DMS 273 treated with DMSO at 0.1 percent for 48 hours (cell line): ENCODE results near the gene CKAP4.

ENCODE experiments used
- DNase-seq: peaks from one replicate; lab custom pipeline; 2025; lab: John Stamatoyannopoulos, UW

The CKAP4 gene

DNA sequence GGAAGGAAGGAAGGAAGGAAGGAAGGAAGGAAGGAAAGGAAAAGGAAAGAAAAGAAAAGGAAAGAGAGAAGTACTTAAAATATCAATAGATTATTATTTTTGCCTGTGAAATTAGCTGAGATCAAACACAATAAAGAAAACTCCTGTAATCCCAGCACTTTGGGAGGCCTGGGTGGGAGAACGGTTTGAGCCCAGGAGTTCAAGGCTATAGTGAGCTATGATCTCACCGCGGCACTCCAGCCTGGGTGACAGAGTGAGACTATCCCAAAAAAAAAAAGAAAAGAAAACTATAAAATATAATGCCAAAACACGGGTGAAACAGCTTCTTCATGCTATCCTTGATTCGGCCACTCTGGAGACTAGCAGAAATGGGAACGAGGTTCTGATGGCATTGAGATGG is 26.2 kb upstream of the CKAP4 start:
- no peak for DNase-seq

DNA sequence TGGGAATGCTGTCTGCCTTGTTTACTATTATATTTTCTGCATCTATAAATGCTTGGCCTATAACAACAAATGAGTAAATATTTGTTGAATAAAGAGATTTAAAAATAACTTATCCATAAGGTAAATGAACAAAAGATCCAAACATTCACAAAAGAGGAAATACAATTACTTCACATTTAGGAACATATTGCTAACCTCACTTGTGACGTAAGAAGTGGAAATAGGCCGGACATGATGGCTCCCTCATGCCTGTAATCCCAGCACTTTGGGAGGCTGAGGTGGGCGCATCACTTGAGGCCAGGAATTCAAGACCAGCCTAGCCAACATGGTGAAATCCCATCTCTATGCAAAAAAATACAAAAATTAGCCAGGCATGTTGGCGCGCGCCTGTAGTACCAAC is 25.7 kb upstream of the CKAP4 start:
- no peak for DNase-seq

DNA sequence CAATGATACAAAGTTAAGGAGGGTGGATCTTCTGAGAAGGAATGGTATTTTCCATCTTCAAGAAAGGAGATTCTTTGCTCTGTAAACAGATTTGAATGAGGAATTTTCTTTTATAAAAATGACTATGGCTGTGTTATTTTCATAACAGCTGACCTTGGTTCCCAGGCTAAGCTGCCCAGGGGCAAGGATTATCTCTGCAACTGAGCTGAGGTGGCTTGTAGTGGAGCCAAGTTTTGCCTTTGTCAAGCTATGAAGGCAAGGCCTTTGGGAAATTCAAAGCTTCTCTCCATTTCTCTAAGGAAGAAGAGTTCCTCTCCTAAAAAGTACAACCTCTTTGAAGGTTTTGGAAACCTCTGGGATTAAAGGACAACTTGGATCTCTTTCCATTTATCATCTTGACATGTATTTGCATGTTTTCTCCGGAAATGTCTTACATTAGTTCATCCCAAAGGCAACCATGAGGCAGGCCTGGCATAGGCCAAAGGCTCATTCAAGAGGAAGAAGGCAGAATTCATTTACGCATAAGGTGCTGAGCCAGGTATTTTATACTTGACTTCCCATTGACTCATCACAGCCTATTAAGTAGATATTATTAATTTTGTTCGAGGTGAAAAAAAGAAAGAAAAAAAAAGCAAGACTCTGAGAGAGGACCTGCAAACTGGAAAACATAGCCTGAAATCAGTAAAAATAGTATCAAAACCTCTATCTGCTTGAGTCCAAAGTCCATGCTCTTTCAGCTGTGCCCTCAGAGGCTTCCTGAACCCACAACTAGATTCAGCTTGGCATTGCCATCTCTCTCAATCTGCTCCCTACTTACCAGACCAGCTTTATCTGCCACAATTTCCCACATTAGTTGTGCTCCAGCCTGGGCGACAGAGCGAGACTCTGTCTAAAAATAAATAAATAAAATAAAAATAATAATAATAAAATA is 24.0 kb upstream of the CKAP4 start:
- no peak for DNase-seq

DNA sequence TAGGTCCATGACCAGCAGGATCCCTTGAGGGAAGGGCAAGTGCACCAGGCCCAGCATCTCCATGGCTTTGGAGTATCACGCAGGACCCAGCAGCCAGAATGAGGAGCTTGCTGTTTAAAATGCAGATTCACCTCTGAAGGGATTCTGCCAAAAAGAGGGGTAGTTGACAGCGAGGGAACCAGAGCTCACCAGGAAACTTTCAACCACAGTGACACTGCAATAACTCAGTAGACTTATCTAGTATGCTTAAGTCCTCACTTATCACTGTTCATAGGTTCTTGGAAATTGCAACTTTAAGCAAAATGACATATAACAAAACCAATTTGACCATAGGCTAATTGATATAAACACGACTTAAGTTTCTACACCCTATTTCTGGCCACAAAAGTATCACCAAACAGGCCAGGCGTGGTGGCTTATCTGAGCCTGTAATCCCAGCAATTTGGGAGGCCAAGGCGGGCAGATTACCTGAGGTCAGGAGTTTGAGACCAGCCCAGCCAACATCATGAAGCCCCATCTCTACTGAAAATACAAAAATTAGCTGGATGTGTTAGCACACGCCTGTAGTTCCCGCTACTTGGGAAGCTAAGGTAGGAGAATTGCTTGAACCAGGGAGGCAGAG is 21.4 kb upstream of the CKAP4 start:
- no peak for DNase-seq

DNA sequence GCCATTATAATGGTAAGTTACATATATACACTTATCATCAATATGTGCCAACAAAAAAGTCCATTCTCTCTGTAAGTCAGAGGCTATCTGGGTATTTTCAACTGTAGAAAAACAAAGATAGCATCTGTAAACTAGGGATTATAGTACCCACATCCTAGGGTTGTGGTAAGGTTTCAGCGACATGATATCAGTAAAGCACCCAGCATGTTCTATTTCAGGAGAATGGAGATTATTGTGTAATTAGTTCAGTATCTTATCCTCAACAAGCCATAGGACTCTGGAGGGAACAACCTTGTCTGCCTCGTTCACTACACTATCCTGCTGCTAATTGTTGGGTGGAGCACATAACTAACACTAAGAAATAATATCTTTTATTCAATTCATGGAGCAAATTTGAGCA is 19.7 kb upstream of the CKAP4 start:
- no peak for DNase-seq

DNA sequence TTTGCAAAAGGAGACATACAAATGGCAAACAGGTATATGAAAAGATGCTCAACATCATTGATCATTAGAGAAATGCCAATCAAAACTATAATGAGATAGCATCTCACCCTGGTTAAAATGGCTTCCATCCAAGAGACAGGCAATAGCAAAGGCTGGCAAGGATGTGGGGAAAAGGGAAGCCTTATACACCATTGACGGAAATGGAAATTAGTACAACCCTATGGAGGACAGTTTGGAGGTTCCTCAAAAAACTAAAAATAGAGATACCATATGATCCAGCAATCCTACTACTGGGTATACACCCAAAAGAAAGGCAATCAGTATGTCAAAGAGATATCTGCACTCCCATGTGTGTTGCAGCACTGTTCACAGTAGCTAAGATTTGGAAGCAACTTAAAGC is 17.3 kb upstream of the CKAP4 start:
- DNase-seq: no peak

DNA sequence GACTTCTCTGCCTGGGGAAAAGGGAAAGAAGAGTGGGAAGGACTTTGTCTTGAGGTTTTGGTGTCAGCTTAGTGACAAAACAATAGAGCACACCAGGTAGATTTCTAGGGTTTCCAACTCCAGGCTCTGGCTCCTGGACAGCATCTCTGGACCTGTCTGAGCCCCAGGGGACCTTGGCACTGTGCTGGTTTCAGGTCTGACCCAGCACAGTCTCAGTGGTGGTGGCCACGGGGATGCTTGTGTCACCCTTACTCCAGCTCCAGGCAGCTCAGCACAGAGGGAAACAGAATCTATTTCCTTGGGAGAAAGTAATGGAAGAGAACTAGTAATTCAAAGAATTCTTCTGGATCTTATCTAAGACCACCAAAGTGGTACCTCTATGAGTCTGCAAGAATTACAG is 11.1 kb upstream of the CKAP4 start:
- no peak for DNase-seq

DNA sequence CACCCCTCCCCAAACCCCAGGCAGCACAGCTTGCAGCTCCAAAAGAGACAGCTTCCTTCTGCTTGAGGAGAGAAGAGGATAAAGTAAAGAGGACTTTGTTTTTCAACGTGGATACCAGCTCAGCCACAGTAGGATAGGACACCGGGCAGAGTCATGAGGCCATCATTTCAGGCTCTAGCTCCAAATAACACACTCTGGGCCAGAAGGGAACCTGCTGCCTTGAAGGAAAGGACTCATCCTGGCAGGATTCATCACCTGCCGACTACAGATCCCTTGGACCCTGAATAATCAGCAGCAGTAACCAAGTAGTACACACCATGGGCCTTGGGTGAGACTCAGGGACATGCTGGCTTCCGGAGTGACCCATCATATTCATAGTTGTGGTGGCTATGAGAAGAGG is 10.4 kb upstream of the CKAP4 start:
- no peak for DNase-seq

DNA sequence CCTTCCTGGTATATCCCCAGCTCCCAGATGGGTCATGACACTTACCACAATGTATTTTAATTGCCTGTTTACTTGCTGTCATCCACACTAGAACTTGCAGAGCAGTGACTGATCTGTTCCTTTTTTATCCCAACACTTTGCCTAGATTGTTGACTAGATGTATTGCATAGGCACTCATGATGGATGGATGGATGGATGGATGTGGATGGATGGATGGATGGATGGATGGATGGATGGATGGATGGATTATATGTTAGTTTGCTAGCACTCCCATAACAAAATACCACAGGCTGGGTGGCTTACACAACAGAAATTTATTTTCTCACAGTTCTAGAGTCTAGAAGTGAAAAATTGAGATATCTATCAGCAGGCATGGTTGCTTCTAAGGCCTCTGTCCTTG is 8.7 kb upstream of the CKAP4 start:
- DNase-seq: no peak

DNA sequence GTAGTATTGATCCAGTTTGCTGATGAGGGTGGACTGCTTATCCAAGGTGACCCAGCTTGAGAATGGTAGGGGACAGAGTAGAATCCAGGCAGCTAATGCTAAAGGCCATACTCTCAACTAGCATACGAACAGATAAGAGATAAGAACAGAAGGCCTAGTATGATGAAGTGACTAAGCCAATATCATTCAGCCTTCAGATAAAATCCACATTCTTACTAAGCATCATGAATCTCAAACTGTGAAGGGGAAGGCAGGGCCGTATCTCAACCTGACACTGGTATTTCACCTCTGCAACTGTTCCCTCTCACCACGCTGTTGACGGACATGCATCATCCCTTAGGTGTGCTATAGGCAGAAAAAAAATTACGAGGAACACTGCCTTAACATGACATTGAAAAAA is 8.1 kb upstream of the CKAP4 start:
- DNase-seq: no peak

DNA sequence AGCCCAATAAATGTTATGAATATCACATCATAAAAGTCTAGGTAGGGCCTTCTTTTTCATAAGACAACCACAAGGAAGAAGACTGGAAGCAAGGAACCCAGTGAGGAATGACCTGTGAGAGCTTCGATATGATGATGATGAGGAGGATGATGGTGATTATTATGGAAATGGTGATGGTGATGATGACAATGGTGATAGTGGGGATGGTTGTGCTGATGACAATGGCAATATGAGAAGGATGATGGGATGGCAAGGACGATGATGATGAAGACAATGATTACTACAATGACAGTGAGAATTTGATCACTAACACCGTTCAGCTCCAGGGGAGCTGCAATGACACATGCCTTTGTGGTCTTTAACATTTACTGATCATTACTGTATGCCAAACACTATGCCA is 7.7 kb upstream of the CKAP4 start:
- DNase-seq: no peak

DNA sequence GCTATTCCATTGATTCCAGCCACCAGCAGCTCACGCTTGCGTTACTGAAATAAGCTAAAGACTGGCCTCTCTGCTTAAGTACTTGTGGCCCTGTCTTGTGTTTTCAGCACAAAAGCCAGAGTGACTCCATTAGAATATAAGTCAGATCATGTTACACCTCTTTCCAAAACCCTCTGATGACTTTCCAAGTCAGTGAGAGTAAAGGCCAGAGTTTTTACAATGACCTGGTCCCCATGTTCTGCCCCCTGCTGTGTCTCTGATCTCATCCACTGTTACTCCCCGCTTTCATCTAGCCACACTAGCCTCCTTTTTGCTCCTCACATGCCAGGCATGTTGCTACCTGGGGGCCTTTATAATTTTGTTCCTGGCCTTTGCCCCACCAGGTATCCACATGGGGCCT is 6.9 kb upstream of the CKAP4 start:
- DNase-seq: peak; percentile 13

DNA sequence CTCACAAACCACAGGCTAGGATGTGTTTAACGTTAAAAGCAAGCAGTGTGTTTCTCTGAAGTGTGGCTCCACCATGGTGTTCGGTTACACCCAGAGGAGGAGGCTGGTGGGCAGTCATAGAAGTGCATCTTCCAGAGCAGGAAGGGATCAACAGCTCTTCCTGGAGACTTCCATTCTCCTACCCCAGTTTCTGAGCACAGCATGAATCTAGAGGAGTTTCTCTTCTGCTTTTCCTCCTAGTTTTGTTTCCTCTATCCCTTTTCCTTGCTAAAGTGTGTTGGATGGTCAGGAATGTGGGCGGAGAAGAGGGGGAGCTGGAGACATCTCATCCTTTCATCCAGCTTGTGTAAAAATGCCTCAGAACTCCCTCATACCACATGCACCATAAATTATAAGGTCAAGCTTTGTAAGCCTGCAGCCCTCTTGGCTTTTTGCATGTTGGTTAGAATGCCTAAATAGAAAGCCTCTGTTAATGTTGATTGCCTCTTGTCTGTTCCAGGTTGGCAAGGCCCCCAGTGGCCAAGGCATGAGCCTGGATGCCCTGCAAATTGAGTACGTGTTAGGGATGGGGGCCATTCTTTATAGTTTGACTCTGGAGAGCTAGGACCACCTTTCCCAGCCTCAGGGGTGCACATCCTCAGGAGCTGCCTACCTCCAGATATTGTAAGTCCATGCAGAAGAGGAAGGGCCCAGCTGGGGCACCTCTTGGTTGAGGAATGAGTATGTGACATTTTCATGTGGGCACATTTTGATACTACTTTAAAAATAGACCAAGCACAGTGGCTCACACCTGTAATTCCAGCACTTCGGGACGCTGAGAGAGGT is 4.0 kb upstream of the CKAP4 start:
- DNase-seq: peak; percentile 45

DNA sequence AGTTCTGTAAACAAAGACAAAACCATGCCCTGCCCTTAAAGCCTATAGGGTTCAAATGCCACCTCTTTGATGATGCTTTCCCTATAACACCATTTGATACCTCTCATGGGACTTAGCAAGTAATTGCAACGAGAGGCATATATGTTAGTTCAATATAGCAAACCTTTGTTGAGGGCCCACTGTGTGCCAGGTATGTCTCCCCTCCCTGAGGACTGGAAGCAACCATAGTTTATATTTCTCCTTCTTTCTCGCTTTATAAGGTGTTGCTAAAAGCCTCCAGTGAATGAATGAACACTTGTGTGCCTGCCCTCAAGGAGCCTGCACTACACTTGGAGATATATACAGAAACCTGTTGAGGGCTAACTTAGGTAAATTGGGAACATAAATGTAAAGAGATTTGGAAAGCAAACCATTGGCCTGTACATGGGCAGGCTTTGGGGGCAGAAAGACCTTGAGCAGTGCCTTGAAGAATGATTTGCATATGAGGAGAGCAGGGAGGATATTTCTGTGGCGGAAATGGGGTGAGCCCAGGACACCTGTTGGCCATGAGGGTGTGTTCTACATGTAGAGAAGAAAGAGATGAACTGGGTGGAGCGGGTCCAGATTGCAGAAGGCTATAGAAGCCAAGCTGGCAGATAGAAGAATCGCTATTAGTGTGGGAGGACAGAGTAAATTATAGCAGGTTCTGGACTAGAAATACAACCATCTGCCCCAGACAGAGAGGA is 1.8 kb upstream of the CKAP4 start:
- DNase-seq: peak; percentile 42

DNA sequence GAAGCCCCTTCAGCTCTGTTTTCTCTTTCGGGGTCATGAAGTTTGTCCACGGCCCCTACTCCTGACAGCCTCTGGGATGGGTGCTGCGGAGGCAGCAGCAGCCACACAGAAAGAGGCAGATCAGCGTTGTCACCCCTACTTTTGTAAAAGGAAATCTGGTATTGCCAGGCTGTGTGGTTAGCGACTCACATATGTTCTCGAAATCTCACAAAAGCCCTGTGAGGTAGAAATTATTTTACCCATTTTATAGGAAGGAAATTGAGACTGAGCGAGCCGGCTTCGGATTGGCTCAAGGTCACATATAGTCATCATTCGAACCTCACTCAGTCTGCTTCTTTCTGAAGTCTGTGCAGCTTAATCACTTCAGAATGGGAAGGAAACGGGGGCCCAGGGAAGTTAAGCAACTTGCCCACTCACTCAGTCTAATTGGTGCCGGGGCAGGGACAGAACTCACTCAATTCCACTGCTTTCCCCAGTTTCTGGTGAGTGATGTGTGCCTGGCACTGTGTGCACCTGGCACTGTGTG is 1.1 kb upstream of the CKAP4 start:
- DNase-seq: no peak

DNA sequence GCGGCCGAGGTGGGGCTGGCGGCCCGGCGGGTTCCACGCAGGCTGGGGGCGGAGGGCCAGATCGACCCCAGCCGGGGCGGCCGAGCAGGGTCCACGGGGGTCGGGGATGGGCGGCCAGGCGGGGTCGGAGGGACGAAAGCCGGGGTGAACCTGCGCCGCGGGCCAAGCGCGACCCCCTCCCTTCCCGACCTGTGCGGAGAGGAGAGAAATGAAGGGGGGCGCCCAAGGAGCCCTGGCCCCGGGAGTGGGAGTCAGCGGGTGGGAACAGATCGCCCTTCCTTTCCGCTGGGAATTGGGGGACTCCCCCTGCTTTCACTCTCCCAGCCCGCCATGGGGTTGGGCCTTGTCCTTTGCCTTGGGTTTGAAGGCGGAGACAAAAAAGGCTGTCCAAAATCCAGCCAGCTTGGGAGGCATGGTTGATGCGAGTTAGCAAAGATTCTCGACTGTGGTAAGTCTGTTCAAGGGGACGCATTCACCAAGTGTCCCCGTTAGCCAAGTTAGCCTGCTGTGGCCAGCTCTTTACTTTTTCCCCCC is 559 bp upstream of the CKAP4 start:
- no peak for DNase-seq

DNA sequence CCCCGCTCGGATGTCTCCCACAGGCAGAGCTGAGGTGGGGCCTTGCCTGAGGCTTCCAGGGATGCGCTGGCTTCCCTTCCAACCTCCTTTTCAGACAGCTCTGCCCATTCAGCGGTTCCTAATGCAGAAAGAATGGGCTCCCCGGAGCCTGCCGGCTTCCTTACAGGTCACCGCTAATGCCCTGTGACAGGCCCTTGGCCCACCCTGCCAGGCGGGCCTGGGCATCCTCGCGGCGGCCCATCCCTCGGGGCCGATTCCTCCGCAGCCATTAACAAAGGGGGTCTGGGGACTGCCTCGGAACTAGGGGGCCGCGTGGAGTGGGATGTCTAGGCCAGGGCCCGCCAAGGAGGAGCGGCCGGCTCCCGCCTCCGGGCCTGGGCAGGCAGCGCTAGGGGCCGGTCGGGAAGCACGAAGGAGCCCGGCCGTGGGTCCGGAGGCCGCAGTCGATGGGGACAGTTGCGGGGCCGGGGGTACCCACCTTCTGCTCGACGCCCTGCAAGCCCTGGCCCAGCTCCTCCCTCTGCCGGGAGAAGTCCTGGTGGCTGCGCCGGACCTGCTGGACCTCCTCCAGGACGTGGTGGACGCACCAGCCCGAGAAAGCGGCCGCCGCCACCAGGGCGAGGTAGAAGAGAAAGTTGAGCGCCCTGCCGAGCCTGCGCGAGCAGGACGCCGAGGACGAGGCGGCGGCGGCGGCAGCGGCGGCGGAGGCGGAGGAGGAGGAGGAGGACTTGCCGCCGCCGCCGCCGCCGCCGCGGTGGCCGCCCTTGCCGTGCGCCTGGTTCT is 738 bp downstream of the CKAP4 start:
- DNase-seq: no peak

DNA sequence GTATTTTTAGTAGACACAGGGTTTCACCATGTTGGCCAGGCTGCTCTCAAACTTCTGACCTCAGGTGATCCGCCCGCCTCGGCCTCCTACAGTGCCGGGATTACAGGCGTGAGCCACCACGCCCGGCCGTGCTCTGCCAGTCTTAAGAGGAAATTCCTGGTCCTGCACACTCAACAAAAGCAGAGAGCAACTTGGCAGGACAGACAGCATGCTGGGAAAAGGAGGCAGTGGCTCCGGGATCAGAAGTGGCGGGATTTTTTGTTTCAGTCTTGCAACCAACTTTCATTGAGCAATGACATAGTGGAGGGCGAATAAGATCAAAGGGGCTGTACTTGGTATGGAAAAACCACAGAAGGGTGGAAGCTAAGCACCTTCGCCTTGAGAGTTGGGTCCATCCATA is 2.1 kb downstream of the CKAP4 start:
- DNase-seq: no peak

DNA sequence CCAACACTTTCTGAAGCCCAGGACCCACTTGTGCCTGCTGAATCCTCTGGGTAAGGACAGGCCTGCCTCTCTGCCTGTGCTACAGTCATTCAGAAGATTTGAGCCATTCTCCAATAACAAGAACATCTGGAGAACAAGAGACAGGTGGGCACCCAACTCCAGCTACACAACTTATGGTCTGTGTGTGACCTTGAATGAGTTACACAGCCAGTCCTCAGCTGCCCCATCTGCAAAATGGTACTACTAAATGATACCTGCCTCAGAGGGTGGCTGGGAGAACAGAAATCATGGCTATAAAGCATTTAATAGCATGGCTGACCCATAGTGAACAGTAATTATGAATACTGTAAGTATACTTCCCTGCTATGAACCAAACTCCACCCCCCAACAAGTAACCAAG is 4.2 kb downstream of the CKAP4 start:
- DNase-seq: no peak

DNA sequence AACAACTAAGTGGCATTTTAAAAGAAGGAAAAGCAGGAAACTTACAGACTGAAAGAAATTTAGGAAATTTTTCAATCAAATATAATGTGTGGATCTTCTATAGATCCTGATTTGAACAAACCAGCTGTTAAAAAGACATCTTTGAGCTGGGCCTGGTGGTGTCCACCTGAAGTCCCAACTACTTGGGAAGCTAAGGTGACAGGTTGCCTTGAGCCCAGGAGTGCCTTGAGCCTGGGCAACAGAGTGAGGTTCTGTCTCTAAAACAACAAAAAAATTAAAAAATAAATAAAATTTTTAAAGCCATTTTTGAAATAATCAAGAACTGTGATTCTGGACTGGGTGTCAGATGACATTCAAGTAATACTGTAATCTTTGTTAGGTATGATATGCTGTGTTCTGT is 7.0 kb downstream of the CKAP4 start:
- no peak for DNase-seq

DNA sequence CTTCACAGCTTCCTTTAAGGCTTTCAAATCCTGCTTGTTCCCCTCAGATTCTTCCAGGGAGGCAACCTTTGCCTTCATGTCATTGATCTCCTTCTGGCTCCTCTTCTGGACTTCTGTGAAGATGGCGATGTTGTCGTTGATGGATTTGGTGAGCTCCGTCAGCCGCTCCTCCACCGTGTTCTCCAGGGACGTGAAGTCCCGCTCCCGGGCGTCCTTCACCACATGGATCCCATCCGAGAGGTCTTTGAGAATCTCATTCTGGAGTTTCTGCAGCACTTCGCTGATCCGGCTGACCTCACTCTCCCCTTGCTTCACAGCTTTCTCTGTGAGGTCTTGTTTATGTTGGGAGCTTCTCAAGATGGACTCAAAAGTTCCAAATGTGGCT is 7.9 kb downstream of the CKAP4 start:
- DNase-seq: no peak
